H1 (cell line): Measurements from ENCODE around the gene MTX2. TPM values are rescaled to one million over a fixed set of nuclear protein-coding genes. Genes with fewer than 3 reads are reported as not detected.

Experiments
- polyA plus RNA-seq, 7 experiments: library from polyadenylated mRNA; depleted of rRNA in 3 of 7; stranded (reverse) in 5 of 7; unstranded in 2 of 7; fragments of >200 nt in 5 of 7; fragments of 200-250 nt in 2 of 7; gene quantifications; 1 replicate in 5 of 7; 2 replicates in 1 of 7; 4 replicates in 1 of 7; pipeline versions ENCODE4 v1.2.1 to v1.2.3, GENCODE V29; 2011 to 2013; ENCODE audit warnings: missing spikeins in 2 of 7, mixed read lengths in 2 of 7
- total RNA-seq: library from RNA; stranded (reverse); fragmentation: NEBNext Ultra II Directional; extraction: Animal tissue kit (Norgen Biotek cat#: 25700); gene quantifications from 2 replicates; pipeline ENCODE4 v1.2.1, GENCODE V29; 2021
- TF ChIP-seq, protein P1 (sequence below): IDR thresholded peaks from 2 replicates; pipeline ENCODE4 v1.6.1; 2011; ENCODE audit warnings: low read depth, mild to moderate bottlenecking, low read length; ENCODE audit not compliant: insufficient read depth

The MTX2 gene
- total and polyA plus RNA-seq, 2 of the 8 experiments (the other 6 are each of a cell fraction or from before 2014, with no cell fraction given), result 33.5 to 38.3 TPM

DNA sequence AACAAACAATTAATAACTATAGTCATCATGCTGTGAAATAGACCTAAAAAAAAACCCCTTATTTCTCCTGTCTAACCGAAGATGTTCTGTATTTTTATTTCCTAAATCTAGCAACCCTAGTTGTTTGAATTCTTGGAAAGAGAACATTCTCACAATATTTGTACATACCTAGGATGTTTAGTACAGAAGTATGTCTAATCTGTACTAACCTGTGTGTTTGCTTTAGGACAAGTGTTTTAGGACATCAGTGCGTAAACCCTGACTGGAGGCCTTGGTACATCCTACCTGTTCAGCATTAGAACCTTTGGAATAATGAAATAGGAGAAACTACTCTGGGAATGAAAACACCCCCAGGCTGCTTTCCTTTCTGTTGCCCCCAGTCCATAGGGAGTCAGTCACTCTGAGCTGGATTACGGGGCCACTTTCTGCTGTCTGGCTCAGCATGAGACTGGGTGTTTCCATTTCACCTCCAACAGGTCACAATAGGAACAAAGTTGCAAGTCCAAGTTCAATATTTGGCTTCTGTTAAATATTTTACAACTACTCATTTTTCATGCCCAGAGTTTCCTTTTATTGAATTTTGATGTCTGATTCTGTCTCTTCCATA lies 114.7 kb downstream of the MTX2 start (continued):
- TF ChIP-seq, protein P1, sequence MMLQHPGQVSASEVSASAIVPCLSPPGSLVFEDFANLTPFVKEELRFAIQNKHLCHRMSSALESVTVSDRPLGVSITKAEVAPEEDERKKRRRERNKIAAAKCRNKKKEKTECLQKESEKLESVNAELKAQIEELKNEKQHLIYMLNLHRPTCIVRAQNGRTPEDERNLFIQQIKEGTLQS, result no peak
